ENCODE data around the gene BCKDHB.

Gene BCKDHB

GRCh38 chr6:80165143-80165542, 58.7 kb downstream of the BCKDHB start:
- H3K4me3 ChIP-seq (ENCODE audit: control insufficient read depth, low read depth, low read length), result no peak overlapping the region
- DNase-seq (ENCODE audit: low read depth), result peak; percentile 79
- TF ChIP-seq CTCF (conservative IDR thresholded peaks at IDR 0.05; ENCODE audit: control insufficient read depth, insufficient read depth, low read depth, low read length), result no peak

DNA sequence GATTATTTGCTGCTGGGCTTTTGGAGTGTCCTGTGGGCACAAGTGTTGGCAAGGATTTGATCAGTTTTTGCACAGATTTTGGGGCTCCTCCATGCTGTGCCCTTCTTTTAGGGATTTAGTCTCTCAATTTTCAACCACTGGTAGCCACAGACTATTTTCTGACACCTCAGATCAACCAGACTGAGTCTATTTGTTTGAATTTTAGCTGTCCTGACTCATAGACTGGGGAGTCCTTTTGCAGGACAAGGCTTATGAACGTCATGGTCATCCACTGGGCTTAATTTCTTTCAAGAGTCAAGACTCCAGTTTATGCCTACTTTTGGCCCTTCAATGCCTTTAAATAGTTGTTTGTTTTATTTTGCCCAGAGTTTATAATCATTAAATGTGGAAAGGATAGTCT, 59.3 kb downstream of the BCKDHB start:
- no peak overlapping the region for H3K4me3 ChIP-seq (ENCODE audit: control insufficient read depth, low read depth, low read length)
- TF ChIP-seq CTCF (conservative IDR thresholded peaks at IDR 0.05; ENCODE audit: control insufficient read depth, insufficient read depth, low read depth, low read length), result no peak
- peak; percentile 11 for DNase-seq (ENCODE audit: low read depth)

DNA sequence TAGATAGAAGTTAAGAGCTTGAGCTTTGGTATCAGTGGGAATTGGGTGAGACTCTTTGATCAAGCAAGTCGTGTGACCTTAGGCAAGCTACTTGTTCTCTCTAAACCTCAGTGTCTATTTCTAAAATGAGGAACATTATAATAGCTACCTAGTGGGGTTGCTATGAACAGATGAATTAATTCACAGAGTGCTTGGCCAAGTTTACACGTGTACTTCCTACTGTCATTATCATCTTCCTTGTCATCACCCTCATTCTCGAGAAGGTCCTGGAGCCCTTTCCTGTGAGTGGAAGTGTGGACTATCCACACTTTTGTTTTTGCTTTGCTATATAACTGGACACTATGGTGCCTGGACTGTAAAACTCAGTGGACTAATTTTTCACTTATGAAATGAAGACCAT, 64.0 kb downstream of the BCKDHB start:
- H3K4me3 ChIP-seq (ENCODE audit: control insufficient read depth, low read depth, low read length), result no peak overlapping the region
- DNase-seq (ENCODE audit: low read depth), result no peak
- TF ChIP-seq CTCF (conservative IDR thresholded peaks at IDR 0.05; ENCODE audit: control insufficient read depth, insufficient read depth, low read depth, low read length), result no peak

- TF ChIP-seq CTCF (conservative IDR thresholded peaks at IDR 0.05; ENCODE audit: control insufficient read depth, insufficient read depth, low read depth, low read length), result no peak
- no peak overlapping the region for H3K4me3 ChIP-seq (ENCODE audit: control insufficient read depth, low read depth, low read length)
- DNase-seq (ENCODE audit: low read depth), result peak; percentile 4
Measured at GRCh38 chr6:80173411-80173810, 66.9 kb downstream of the BCKDHB start.

- TF ChIP-seq CTCF (conservative IDR thresholded peaks at IDR 0.05; ENCODE audit: control insufficient read depth, insufficient read depth, low read depth, low read length), result no peak
- DNase-seq (ENCODE audit: low read depth), result peak; percentile 88
- H3K4me3 ChIP-seq (ENCODE audit: control insufficient read depth, low read depth, low read length), result no peak overlapping the region
Measured at GRCh38 chr6:80174900-80175572, 68.6 kb downstream of the BCKDHB start.

GRCh38 chr6:80179695-80180094, 73.2 kb downstream of the BCKDHB start:
- H3K4me3 ChIP-seq (ENCODE audit: control insufficient read depth, low read depth, low read length), result no peak overlapping the region
- TF ChIP-seq CTCF (conservative IDR thresholded peaks at IDR 0.05; ENCODE audit: control insufficient read depth, insufficient read depth, low read depth, low read length), result no peak
- DNase-seq (ENCODE audit: low read depth), result peak; percentile 38
